Heart left ventricle (tissue), 16 donors: ENCODE results near the gene EGLN3. TPM values are rescaled to one million over a fixed set of nuclear protein-coding genes. Genes with fewer than 3 reads are reported as not detected.
A peak's percentile ranks its signal among the peaks of the same experiment; 100 is the strongest.

Experiments
- ATAC-seq, 4 donors: fragments of 200-7000 bp; cut with Tn5 transposase; one replicate each; pipeline ENCODE4 v1.9.1; 2020 to 2022; ENCODE audit warnings: moderate library complexity in 4 of 4, mild to moderate bottlenecking in 3 of 4, moderate number of reproducible peaks in 1 of 4
- DNase-seq, 5 donors: peaks; one replicate each; pipeline ENCODE4 v3.0.0-alpha.2; 2020
- H3K27ac ChIP-seq, 12 donors: fragments of 200-600 bp; sonication (generic) in 4 of 12; one replicate each; pipeline versions ENCODE4 v1.5.0 to v1.8.0; 2016 to 2022; ENCODE audit warnings: mild to moderate bottlenecking in 2 of 12
- H3K27me3 ChIP-seq, 9 donors: fragments of 200-600 bp; sonication (generic) in 2 of 9; one replicate each; pipeline versions ENCODE4 v1.5.1 to v1.8.0; 2016 to 2022; ENCODE audit warnings: mild to moderate bottlenecking in 3 of 9
- H3K36me3 ChIP-seq, 9 donors: fragments of 200-600 bp; sonication (generic) in 2 of 9; one replicate each; pipeline versions ENCODE4 v1.5.0 to v1.8.0; 2018 to 2022; ENCODE audit warnings: mild to moderate bottlenecking in 2 of 9
- H3K4me1 ChIP-seq, 12 donors: fragments of 200-600 bp; sonication (generic) in 4 of 12; one replicate each; pipeline versions ENCODE4 v1.5.0 to v1.8.0; 2016 to 2022; ENCODE audit warnings: mild to moderate bottlenecking in 3 of 12
- H3K4me3 ChIP-seq, 12 donors: fragments of 200-600 bp; sonication (generic) in 4 of 12; one replicate each; pipeline versions ENCODE4 v1.5.0 to v1.8.0; 2017 to 2022; ENCODE audit warnings: mild to moderate bottlenecking in 9 of 12, moderate library complexity in 4 of 12
- H3K9me3 ChIP-seq, 12 donors: fragments of 200-600 bp; sonication (generic) in 4 of 12; one replicate each; pipeline versions ENCODE4 v1.5.0 to v1.8.0; 2016 to 2022; ENCODE audit warnings: mild to moderate bottlenecking in 1 of 12
- CTCF ChIP-seq, 12 donors: fragments of 200-600 bp; sonication (generic) in 4 of 12; IDR thresholded peaks; one replicate each; pipeline versions ENCODE4 v1.5.0 to v1.8.0; 2018 to 2022; ENCODE audit warnings: antibody characterized with exemption in 12 of 12, mild to moderate bottlenecking in 5 of 12
- POLR2A ChIP-seq, 2 donors: fragments of 450-650 bp; IDR thresholded peaks; one replicate each; pipeline ENCODE4 v1.6.1; 2017; ENCODE audit warnings: antibody characterized with exemption in 2 of 2, mild to moderate bottlenecking in 2 of 2, moderate library complexity in 2 of 2
- WGBS, 4 donors: extraction: QIAGEN DNeasy Blood & Tissue Kit in 2 of 4; methylation state at CpG; one replicate each; pipeline versions ENCODE4 v1.1.5 to v1.1.7; 2013 to 2018; 5-methylcytosine and 5-hydroxymethylcytosine counted together
- intact Hi-C, 10 donors: fragments of 100-400 bp; cut with DNase I; formaldehyde crosslinking; loops; one replicate each; pipeline versions ENCODE4 v1.11.1 to v1.14.2; 2022
- polyA plus RNA-seq, 2 donors: library from polyadenylated mRNA; stranded (reverse); fragments of 200-250 nt; gene quantifications; one replicate each; pipeline ENCODE4 v1.2.3, GENCODE V29; 2013
- total RNA-seq, 9 donors: library from RNA; depleted of rRNA in 2 of 9; stranded (reverse); fragments of >200 nt in 2 of 9; fragmentation: NEBNext Ultra II Directional in 3 of 9; extraction: Animal tissue kit (Norgen Biotek cat#: 25700) in 3 of 9; gene quantifications; one replicate each; pipeline versions ENCODE4 v1.1.0 to v1.2.4, GENCODE V29; 2016 to 2023
- donor health status: ischemic (EF 13 %, LVEDD 7.1; RV severe dilation, severe dysfunction).
- donor health status: healthy with polysubstance abuse.
- donor health status: DM: no; HTN: yes; CAD: no.
- donor health status: DM: no; HTN: no; CAD: no.
- donor health status: ischemic (EF 25% LVEDD 6.9; RV normal size, moderate dysfunction).
- donor health status: ischemic (EF 25% LVEDD 5.7; RV mildly dilated, moderate dysfunction).
- donor health status: healthy.
- donor health status: DM: yes; HTN: yes; CAD: no.
- donor health status: ischemic (EF 35%, LVEDD 5.7; RV mildly dilated, moderate dysfunction).
- donor health status: nonischemic (EF 11% LVEDD 7.7; RV severe dilation, severe dysfunction).
- donor health status: DM: yes; HTN: yes; CAD: no.
- donor health status: PGD.
- donor health status: ischemic (EF 29% LVEDD 5.4; RV normal size, mild dysfunction).
- donor health status: nonischemic (EF 23%, LVEDD 6.1; RV moderate dilation, normal function).

Gene EGLN3
- total and polyA plus RNA-seq, 11 donors, result 46.5 to 308 (median 138) TPM

DNA sequence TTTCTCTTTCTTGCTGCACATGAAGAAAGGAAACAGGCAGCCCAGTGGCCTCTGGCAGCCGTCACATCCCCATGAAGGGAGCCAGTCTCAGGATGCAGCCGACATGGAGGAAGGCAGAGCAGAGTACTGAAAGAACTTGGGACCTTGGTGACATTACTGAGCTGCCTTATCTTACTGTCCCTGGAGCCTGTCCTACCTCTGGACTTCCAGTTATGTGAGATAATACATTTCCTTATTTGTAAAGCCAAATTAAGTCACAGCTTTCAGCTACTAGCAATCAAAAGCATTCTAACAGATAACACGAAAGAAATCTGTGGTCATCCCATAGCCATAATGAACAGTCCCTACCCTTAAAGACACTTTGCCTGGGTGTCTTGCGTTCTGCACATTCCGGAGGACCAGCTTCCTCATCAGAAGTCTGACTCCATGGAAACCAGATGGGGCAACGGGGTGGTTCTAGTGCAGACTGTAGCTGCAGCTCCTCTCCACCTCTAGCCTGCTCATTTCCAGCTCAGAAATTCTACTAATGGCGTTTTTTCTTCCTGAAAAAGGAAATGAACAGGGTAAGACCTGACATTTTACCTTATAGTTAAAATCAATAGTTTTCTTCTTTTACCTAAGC lies 7.8 kb upstream of the EGLN3 start:
- Histone ChIP-seq H3K27me3 (no peaks in the 10 kb centered on the region), H3K27ac (peak overlapping the region in 4 of 12 donors; percentile 13 to 63 (median 26)), H3K36me3 (no peaks in the 10 kb centered on the region), H3K4me3 (peak overlapping the region in 3 of 12 donors; percentile 11 to 18 (median 15)), H3K4me1 (peaks cover 0 to 15% (median 0%) of the 10 kb centered on the region in 12 donors), H3K9me3 (peaks cover 0 to 3% (median 0%) of the 10 kb centered on the region in 12 donors)
- peak; percentile 65 to 80 (median 74) for ATAC-seq
- DNase-seq, result no peak
- no peak for TF ChIP-seq CTCF (IDR thresholded peaks at IDR 0.05)
- no peak for TF ChIP-seq POLR2A (IDR thresholded peaks at IDR 0.05)
- 47 to 62% (median 52%) methylated on average over 6 to 7 of the region's 7 CpGs for WGBS, 4 donors
- intact Hi-C loops, result loop anchor here in 5 of 10 donors (10.0 kb wide), 5 partner anchors 76 to 266 kb away; no protein-coding TSS in a partner anchor

GRCh38 chr14:33957993-33958392 lies 7.1 kb upstream of the EGLN3 start:
- intact Hi-C loops, result loop anchor here in 5 of 10 donors (10.0 kb wide), 5 partner anchors 77 to 267 kb away; no protein-coding TSS in a partner anchor
- WGBS, 4 donors, result 72 to 96% (median 77%) methylated on average over 3 of the region's 3 CpGs
- H3K4me1 ChIP-seq, result peaks cover 0 to 15% (median 0%) of the 10 kb centered on the region in 12 donors

DNA sequence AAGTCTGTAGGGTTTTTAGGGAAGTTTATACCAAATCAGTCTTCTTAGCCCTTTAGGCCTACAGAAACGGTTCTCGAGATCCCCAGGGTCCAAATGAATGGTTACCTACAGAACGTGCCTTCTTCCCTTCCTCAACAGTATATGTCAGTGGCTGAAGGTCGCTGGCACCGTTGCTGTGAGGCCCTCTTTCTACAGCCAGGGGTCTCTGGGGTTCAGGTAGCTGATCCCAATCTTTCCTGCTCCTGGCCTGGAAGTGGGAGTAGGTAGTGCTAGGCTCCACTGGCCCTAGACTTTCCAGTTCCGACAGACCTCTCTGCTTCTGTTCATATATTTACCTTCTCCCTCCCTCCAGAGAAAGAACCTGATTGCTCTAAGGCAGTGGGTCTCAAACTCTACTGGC lies 6.4 kb upstream of the EGLN3 start:
- Histone ChIP-seq H3K4me1 (peaks cover 0 to 15% (median 0%) of the 10 kb centered on the region in 12 donors), H3K4me3 (no peak overlapping the region), H3K36me3 (no peaks in the 10 kb centered on the region), H3K27ac (no peak overlapping the region), H3K9me3 (no peaks in the 10 kb centered on the region), H3K27me3 (no peaks in the 10 kb centered on the region)
- WGBS, 4 donors, result 88 to 93% (median 91%) methylated on average over 6 of the region's 6 CpGs
- intact Hi-C loops, result loop anchor here in 5 of 10 donors (10.0 kb wide), 5 partner anchors 78 to 268 kb away; no protein-coding TSS in a partner anchor
- no peak for TF ChIP-seq POLR2A (IDR thresholded peaks at IDR 0.05)
- TF ChIP-seq CTCF (IDR thresholded peaks at IDR 0.05), result no peak
- ATAC-seq, result no peak
- no peak for DNase-seq

More at GRCh38 chr14:33957993-33958392, 7.1 kb upstream of the EGLN3 start:
- H3K9me3 ChIP-seq, result peaks cover 0 to 3% (median 0%) of the 10 kb centered on the region in 12 donors
- ATAC-seq (no peak), DNase-seq (no peak)
- TF ChIP-seq CTCF (IDR thresholded peaks at IDR 0.05), result no peak
- no peak for TF ChIP-seq POLR2A (IDR thresholded peaks at IDR 0.05)
- peak overlapping the region in 3 of 12 donors; percentile 13 to 63 (median 16) for H3K27ac ChIP-seq
- H3K36me3 ChIP-seq, result no peaks in the 10 kb centered on the region
- H3K4me3 ChIP-seq, result no peak overlapping the region
- no peaks in the 10 kb centered on the region for H3K27me3 ChIP-seq

- intact Hi-C loops, result loop anchor here in 5 of 10 donors (10.0 kb wide), 5 partner anchors 78 to 268 kb away; no protein-coding TSS in a partner anchor
- Histone ChIP-seq H3K27me3 (peaks cover 0 to under 1% (median 0%) of the 10 kb centered on the region in 9 donors), H3K4me3 (no peak overlapping the region), H3K9me3 (no peaks in the 10 kb centered on the region), H3K27ac (no peak overlapping the region), H3K36me3 (no peaks in the 10 kb centered on the region), H3K4me1 (peaks cover 0 to 16% (median 1%) of the 10 kb centered on the region in 12 donors)
- ATAC-seq, result no peak
- 89 to 93% (median 91%) methylated on average over 2 of the region's 2 CpGs for WGBS, 4 donors
- no peak for TF ChIP-seq CTCF (IDR thresholded peaks at IDR 0.05)
- TF ChIP-seq POLR2A (IDR thresholded peaks at IDR 0.05), result no peak
- DNase-seq, result no peak
Observed at GRCh38 chr14:33956640-33957039, 5.8 kb upstream of the EGLN3 start.
